Effector CD8-positive, alpha-beta T cell (primary cell): Measurements from ENCODE around the gene PRSS50.
"Not testable (repeated sequence)": the region's sequence is repeated elsewhere in the genome, so short reads cannot be mapped to it uniquely, and the experiment has no call there.

Experiments used
- DNase-seq: peaks from one replicate; lab custom pipeline; 2025; lab: John Stamatoyannopoulos, UW
- total RNA-seq, 4 experiments: gene quantifications; one replicate each; lab custom pipeline; 2026; lab: John Stamatoyannopoulos, UW

PRSS50 gene
- 0 reads per million in 4 experiments for total RNA-seq

GRCh38 chr3:46717447-46718231, at the start of gene PRSS50:
Gene PRSS50 (minus strand): TSS chr3:46717869. CDS start chr3:46717824, 45 bp downstream.
- DNase-seq: no peak

DNA sequence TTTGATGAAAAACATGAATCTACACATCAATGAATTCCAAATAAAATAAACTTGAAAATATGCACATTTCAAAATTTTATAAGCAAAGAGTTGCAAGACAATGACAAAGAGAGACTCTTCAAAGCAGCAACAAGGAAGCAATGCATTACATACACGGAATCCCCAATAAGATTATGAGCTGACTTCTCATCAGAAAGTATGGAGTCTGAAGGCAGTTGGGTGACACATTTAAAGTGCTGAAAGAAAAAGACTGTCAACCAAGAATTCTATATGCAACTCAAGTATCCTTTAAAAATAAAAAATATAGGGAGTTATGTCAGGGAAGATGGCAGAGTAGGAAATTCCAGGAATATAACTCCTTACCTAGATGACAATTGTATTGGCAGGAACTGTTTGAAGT, 46.5 kb upstream of the PRSS50 start:
- DNase-seq: no peak

GRCh38 chr3:46763178-46763577, 45.5 kb upstream of the PRSS50 start:
- DNase-seq: no peak

DNA sequence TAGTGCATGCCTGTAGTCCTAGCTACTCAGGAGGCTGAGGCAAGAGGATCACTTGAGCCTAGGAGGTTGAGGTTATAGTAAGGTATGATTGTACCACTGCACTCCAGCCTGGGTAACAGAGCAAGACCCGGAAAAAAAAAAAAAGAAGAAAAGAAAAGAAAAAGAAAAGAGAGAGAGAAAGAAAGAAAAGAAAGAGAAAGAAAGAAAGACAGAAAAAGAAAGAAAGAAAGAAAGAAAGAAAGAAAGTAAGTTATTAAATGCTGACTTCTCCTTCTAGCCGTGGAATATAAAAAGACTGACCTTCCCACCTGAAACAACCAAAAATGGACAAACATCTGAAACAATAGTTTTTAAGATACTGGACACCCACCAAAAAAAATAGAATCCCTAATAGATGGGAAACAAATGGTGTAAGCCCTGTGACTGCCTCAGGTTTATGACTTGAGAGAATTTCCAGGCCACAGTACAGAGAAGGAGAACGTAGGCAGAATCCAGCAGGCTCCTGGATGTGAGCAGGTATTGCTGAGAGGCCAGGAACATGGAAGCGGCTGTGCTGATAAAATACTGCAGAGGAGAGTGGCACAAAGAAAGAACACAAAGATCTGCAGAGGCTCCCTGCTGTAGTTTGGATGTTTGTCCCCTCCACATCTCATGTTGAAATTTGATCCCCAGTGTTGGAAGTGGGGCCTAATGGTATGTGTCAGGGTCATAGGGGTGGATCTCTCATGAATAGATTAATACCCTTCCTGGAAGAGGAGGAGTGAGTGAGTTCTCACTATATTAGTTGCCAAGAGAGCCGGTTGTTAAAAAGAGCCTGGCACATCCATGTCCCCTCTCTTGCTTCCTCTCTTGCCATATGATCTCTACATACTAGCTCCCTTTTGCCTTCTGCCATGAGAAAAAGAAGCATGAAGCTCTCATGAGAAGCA, 41.8 kb upstream of the PRSS50 start:
- DNase-seq: no peak

DNA sequence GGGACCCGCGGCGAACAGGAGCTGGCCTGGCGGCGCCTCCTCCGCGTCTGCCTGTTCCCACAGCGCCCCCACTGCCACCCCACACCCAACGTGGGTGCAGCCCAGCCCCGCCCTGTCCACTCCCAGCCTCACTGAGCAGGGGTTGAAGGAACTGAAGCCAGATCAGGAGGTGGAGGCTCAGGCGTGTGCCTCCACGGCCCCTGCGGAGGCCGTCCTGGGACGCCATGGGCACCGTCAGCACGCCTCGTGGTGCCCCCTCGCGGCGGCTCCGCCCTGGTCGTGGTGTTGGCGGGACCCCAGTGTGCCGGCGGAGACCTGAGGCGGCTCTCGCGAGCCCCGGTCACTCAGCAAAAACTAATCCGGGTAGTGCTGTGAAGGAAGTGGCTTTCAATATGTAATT, 39.0 kb upstream of the PRSS50 start:
- DNase-seq: no peak

DNA sequence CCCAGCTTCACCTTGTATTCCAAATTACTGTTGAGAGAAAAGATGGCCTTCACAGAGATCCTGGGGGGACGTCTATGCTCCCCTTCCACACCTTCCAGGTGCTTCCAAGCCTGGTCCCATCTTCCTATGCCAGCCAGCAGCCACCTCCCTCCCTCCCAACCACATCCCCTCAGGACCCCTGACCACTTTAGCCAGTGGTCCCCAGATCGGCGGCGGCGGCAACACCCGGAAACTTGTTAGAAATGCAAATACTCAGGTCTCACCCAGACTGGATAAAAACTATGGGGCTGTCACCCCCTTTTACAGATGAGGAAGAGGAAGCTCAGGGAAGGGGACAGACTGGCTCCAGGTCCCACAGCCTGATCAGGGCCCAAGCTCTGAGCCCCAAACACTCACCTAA, 38.0 kb upstream of the PRSS50 start:
- DNase-seq: no peak

- not testable (repeated sequence) for DNase-seq
These were observed 35.5 kb upstream of the PRSS50 start for GRCh38 chr3:46753127-46753526.

GRCh38 chr3:46750555-46751038, 32.9 kb upstream of the PRSS50 start:
- no peak for DNase-seq

- no peak for DNase-seq
These were observed 31.5 kb upstream of the PRSS50 start for GRCh38 chr3:46749129-46749528.

DNA sequence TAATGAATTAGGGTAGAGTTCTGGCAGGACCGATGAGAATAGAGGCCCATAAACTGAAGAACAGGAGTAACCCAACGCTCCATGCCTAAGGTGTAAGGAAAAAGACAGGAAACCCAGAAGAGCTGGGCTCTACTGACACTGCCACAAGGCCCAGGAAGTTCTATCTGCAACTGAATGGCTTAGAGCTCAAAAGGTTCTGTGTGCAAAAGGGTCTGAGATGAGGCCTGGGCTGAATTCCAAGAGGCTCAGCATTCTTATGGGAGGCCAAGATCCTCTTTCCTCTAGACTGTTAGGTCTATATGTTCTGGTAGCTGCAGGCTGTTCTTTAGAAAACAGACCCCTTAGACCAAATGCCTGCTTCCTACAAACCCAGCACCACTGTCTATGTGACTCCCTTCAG, 30.5 kb upstream of the PRSS50 start:
- DNase-seq: no peak

- no peak for DNase-seq
These were observed 29.0 kb upstream of the PRSS50 start for GRCh38 chr3:46746711-46747110.

DNA sequence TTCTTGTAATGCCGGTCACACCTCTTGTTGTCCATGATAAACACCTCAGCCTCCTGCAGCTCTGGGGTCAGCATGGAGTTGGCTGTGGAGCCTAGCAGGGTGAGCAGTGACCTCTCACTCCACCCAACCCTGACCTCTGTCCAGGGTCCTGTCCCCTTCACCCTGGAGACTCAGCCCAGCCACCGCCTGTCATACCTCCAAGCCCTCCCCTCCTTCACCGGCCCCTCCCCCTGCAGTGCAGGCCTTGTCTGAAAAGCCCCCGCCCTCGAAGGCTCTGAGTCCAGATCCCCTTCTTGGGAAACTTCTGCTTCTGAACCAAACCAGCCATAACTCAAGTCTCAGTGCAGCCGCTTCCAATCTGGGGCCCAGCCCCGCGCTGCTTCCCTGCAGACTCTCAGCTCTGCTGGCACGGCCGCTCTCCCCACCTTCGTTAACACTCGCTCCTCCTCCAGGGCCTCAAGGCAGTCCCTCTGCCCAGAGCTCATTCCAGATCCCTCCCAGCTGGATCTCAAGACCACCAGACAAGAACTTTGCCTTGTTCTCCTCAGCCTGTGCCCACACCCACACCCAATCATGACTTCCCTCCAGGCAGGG, 25.4 kb upstream of the PRSS50 start:
- no peak for DNase-seq

DNA sequence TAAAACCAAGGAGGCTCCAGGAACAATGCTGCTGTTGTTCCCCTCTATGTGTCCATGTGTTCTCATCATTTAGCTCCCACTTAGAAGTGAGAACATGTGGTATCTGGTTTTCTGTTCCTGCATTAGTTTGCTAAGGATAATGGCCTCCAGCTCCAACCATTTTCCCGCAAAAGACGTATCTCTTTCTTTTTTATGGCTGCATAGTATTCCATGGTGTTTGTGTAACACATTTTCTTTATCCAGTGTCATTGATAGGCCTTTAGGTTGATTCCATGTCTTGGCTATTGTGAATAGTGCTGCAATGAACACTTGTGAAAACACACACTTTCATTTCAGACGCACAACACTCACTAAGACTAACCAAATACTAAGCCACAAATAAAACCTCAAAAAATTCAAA, 21.9 kb upstream of the PRSS50 start:
- not testable (repeated sequence) for DNase-seq

DNA sequence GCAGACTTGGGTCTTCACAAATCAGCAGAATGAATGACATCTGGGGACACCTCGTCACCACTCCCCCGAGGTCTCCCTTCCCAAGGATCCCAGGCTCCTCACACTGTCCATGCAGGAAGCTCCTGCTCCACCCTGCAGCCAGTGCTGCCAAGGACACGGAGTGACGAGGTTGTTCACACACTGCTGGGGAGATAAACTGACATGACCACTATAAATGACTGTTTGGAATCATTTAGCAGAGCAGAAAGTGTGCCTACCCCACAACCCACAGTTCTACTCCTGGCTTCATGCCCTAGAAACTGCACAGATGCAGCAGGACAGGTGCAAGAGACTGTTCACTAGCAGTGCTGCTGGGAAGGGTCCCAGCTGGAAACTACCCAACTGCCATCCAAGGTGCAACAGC, 19.7 kb upstream of the PRSS50 start:
- no peak for DNase-seq

GRCh38 chr3:46736006-46736872, 18.6 kb upstream of the PRSS50 start:
- no peak for DNase-seq

- DNase-seq: no peak
These were observed 17.1 kb upstream of the PRSS50 start for GRCh38 chr3:46734773-46735172.

DNA sequence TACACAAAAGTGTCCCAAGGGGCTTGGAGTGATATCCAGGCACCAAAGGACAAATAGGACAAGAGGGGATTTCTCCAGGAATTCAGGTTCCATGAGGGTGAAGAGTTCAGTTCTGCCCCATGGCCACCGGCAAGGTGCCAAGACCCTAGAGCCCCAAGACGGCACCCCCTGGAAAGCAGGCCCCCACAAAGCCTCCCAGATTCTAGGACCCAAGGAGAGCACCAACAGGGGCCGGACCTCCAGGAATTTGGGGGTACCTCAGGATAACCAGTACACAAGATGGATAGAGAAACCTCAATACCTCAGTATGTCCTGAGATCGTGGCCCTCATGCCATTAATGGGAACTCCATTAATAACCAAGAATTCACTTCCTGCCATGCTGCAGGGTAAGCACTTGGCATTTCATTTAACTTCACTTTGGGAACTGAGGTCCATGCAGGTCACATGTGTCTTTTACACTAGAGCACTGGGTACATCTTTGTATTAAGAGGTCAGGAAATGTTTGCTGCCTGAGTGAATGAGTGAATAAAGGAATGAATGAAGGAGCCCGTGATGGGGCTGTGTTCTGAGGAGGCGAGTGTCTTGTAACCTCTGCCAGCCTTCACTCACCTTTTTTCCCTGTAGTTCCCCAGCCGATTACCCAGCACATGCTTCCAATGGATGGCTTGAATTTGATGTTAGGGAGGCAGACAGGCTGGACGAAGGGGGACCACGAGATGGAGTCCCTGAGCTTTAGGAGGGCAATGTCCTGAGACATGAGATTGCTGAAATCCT, 15.5 kb upstream of the PRSS50 start:
- no peak for DNase-seq

GRCh38 chr3:46731795-46732194, 14.1 kb upstream of the PRSS50 start:
- no peak for DNase-seq

DNA sequence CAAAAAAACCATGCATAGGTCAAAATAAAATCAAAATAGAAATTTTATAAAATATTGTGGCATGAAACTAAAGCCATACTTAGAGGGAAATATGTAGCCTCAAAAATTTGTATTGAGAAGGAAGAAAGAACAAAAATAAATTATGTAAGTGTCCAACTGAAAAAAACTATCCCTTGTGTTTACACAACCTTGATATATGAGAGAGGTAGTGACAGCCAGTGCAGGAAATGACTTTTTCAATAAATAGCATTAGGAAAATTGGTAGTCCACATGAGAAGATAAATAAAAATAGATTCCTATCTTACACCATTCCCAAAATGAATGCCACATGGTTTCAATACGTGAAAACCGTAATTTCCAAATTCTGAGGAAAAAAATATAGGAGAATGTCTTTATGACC, 13.2 kb upstream of the PRSS50 start:
- no peak for DNase-seq

DNA sequence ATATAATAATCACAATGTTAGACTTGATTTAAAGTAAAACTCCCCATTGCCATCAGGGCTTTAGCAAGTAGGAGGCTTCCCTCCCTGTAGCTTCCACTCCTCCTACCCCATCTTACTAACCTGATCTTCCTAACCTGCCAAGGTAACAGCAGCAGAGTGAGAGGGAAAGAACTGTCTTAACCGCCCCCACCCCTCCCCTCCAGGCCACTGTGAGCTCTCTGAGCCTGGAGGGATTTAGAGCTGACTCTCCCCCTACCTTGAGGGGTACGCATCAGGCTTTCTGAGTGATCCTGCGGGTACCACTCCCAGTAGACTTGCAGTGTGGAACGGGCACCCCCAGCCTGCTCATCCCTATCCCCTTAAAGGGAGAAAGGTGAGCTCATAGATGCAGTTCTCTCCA, 11.4 kb upstream of the PRSS50 start:
- no peak for DNase-seq
